ENCODE data around the gene RUFY2.

The RUFY2 gene

GRCh38 chr10:68310531-68310930 is 96.5 kb downstream of the RUFY2 start:
- H3K4me1 ChIP-seq (ENCODE audit: insufficient read depth, poor library complexity, severe bottlenecking) = no peaks in the 10 kb centered on the region
- no peaks in the 10 kb centered on the region for H3K36me3 ChIP-seq (ENCODE audit: low read depth)
- no peak overlapping the region for H3K4me3 ChIP-seq (ENCODE audit: severe bottlenecking)
- no peak for DNase-seq (ENCODE audit: low spot score)
- TF ChIP-seq CTCF (IDR thresholded peaks at IDR 0.05; ENCODE audit: poor library complexity, severe bottlenecking) = no peak
- H3K9me3 ChIP-seq (ENCODE audit: severe bottlenecking) = no peaks in the 10 kb centered on the region
- H3K27ac ChIP-seq (ENCODE audit: poor library complexity, severe bottlenecking) = no peak overlapping the region
- no peak for ATAC-seq (ENCODE audit: low read depth)
- no peaks in the 10 kb centered on the region for H3K27me3 ChIP-seq (ENCODE audit: insufficient read depth, poor library complexity, severe bottlenecking)

GRCh38 chr10:68305854-68306253 is 101.2 kb downstream of the RUFY2 start:
- no peak for TF ChIP-seq CTCF (IDR thresholded peaks at IDR 0.05; ENCODE audit: poor library complexity, severe bottlenecking)
- ATAC-seq (ENCODE audit: low read depth) (no peak), DNase-seq (ENCODE audit: low spot score) (no peak)
- no peaks in the 10 kb centered on the region for H3K36me3 ChIP-seq (ENCODE audit: low read depth)
- H3K4me1 ChIP-seq (ENCODE audit: insufficient read depth, poor library complexity, severe bottlenecking) = no peaks in the 10 kb centered on the region
- no peaks in the 10 kb centered on the region for H3K27me3 ChIP-seq (ENCODE audit: insufficient read depth, poor library complexity, severe bottlenecking)
- H3K4me3 ChIP-seq (ENCODE audit: severe bottlenecking) = no peak overlapping the region
- no peak overlapping the region for H3K27ac ChIP-seq (ENCODE audit: poor library complexity, severe bottlenecking)
- no peaks in the 10 kb centered on the region for H3K9me3 ChIP-seq (ENCODE audit: severe bottlenecking)

- DNase-seq (ENCODE audit: low spot score) = no peak
- no peak overlapping the region for H3K4me3 ChIP-seq (ENCODE audit: severe bottlenecking)
- no peaks in the 10 kb centered on the region for H3K36me3 ChIP-seq (ENCODE audit: low read depth)
- no peaks in the 10 kb centered on the region for H3K27me3 ChIP-seq (ENCODE audit: insufficient read depth, poor library complexity, severe bottlenecking)
- no peaks in the 10 kb centered on the region for H3K9me3 ChIP-seq (ENCODE audit: severe bottlenecking)
- no peak overlapping the region for H3K27ac ChIP-seq (ENCODE audit: poor library complexity, severe bottlenecking)
- TF ChIP-seq CTCF (IDR thresholded peaks at IDR 0.05; ENCODE audit: poor library complexity, severe bottlenecking) = no peak
- no peak for ATAC-seq (ENCODE audit: low read depth)
- no peaks in the 10 kb centered on the region for H3K4me1 ChIP-seq (ENCODE audit: insufficient read depth, poor library complexity, severe bottlenecking)
These were observed 103.1 kb downstream of the RUFY2 start for GRCh38 chr10:68303849-68304412.

GRCh38 chr10:68302871-68303270 is 104.2 kb downstream of the RUFY2 start:
- H3K36me3 ChIP-seq (ENCODE audit: low read depth) = no peaks in the 10 kb centered on the region
- ATAC-seq (ENCODE audit: low read depth) (no peak), DNase-seq (ENCODE audit: low spot score) (no peak)
- H3K27me3 ChIP-seq (ENCODE audit: insufficient read depth, poor library complexity, severe bottlenecking) = no peaks in the 10 kb centered on the region
- TF ChIP-seq CTCF (IDR thresholded peaks at IDR 0.05; ENCODE audit: poor library complexity, severe bottlenecking) = no peak
- no peak overlapping the region for H3K27ac ChIP-seq (ENCODE audit: poor library complexity, severe bottlenecking)
- no peaks in the 10 kb centered on the region for H3K4me1 ChIP-seq (ENCODE audit: insufficient read depth, poor library complexity, severe bottlenecking)
- no peaks in the 10 kb centered on the region for H3K9me3 ChIP-seq (ENCODE audit: severe bottlenecking)
- H3K4me3 ChIP-seq (ENCODE audit: severe bottlenecking) = no peak overlapping the region

GRCh38 chr10:68302503-68302823 is 104.6 kb downstream of the RUFY2 start:
- no peaks in the 10 kb centered on the region for H3K36me3 ChIP-seq (ENCODE audit: low read depth)
- no peaks in the 10 kb centered on the region for H3K4me1 ChIP-seq (ENCODE audit: insufficient read depth, poor library complexity, severe bottlenecking)
- ATAC-seq (ENCODE audit: low read depth) (no peak), DNase-seq (ENCODE audit: low spot score) (no peak)
- H3K27ac ChIP-seq (ENCODE audit: poor library complexity, severe bottlenecking) = no peak overlapping the region
- H3K4me3 ChIP-seq (ENCODE audit: severe bottlenecking) = no peak overlapping the region
- H3K27me3 ChIP-seq (ENCODE audit: insufficient read depth, poor library complexity, severe bottlenecking) = no peaks in the 10 kb centered on the region
- no peaks in the 10 kb centered on the region for H3K9me3 ChIP-seq (ENCODE audit: severe bottlenecking)
- TF ChIP-seq CTCF (IDR thresholded peaks at IDR 0.05; ENCODE audit: poor library complexity, severe bottlenecking) = peak; percentile 36

All from RWPE2 (cell line).